HG03565 (cell line): ENCODE measurements around the gene PCNX1.
"Not testable (repeated sequence)": the region's sequence is repeated elsewhere in the genome, so short reads cannot be mapped to it uniquely, and the experiment has no call there.

Experiments
- ATAC-seq: cut with Tn5 transposase; IDR thresholded peaks from one replicate; pipeline ENCODE4 v1.9.1; 2021; ENCODE audit warnings: mild to moderate bottlenecking, moderate library complexity; ENCODE audit not compliant: unreplicated experiment

Gene PCNX1

DNA sequence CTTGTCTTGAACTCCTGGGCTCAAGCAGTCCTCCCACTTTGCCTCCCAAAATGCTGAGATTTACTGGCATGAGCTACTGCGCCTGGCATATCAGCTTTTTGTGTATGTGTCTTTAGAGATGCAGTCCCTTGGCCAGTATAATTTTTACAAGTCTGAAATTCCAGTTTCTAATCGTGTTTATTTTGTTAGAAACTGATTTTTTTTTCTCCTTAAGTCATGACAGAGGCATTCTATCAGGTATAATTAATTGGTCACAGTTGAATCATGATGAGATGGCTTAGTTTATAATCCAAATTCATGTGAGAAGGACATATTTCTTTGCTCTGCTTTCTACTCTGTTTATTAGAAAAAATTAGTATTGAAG, 98.9 kb downstream of the PCNX1 start:
- no peak for ATAC-seq

DNA sequence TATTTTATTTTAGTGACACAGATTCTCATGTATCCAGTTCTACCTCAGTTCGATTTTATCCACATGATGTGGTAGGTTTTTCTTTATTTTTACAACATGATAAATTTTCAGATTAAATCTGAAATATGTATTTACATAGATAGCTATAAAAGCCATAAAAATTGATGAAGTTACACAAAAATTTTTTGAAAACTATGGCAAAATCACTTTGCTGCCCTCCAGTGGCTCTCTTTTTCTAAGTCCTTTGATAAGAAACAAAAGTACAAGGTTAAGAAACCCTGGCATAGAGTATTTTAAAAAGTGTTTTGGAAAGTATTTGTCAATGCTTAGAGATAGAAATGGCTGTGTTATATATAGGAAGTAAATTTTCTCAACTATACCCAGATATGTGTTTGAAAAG, 104.2 kb downstream of the PCNX1 start:
- no peak for ATAC-seq

DNA sequence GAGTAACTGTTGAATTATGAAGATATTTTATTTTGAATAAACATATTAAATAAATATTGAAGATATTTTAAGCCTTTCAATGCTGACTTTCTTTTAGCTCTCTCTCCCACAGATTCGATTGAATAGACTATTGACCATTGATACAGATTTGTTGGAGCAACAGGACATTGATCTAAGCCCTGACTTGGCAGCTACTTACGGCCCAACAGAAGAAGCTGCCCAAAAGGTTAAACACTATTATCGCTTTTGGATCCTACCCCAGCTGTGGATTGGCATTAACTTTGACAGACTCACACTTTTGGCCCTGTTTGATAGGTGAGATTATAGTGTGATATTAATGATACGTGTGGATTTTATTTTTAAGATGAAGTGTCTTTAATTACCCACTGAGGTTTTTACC, 105.6 kb downstream of the PCNX1 start:
- ATAC-seq, result no peak

DNA sequence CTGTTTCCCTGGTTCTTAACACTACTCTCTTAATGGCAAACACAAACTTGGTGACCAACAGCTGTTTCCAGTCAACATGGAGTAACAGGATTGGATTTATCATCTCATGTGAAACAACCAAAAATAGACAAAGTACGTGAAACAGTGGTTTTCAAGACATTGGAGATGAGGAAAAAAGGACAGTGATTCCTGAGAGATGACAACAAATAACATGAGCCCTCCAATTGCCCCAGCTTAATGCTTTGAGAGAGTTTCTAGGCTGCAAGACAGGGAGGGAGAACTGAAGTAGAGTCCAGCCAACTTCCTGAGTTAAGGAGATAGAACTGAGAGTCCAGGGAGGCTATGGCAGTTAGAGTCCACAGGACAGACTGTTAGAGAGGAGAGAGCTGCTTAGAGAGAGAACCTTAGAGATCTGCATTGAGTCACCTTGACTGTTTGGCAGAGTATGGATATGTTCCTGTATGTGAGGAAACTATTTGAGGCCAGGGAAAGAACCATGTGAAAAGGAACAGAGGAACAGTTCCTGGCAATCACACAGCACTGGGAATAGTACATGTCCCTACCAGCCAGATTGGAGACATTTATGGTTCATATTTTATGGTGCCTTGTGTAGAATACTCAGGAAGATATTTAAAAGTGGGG, 106.4 kb downstream of the PCNX1 start:
- no peak for ATAC-seq

DNA sequence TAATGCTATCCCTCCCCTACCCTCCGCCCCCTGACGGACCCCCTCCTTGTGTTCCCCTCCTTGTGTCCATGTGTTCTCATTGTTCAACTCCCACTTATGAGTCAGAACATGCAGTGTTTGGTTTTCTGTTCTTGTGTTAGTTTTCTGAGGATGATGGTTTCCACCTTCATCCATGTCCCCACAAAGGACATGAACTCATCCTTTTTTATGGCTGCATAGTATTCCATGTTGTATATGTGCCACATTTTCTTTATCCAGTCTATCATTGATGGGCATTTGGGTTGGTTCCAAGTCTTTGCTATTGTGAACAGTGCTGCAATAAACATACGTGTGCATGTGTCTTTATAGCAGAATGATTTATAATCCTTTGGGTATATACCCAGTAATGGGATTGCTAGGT, 112.7 kb downstream of the PCNX1 start:
- ATAC-seq, result not testable (repeated sequence)

DNA sequence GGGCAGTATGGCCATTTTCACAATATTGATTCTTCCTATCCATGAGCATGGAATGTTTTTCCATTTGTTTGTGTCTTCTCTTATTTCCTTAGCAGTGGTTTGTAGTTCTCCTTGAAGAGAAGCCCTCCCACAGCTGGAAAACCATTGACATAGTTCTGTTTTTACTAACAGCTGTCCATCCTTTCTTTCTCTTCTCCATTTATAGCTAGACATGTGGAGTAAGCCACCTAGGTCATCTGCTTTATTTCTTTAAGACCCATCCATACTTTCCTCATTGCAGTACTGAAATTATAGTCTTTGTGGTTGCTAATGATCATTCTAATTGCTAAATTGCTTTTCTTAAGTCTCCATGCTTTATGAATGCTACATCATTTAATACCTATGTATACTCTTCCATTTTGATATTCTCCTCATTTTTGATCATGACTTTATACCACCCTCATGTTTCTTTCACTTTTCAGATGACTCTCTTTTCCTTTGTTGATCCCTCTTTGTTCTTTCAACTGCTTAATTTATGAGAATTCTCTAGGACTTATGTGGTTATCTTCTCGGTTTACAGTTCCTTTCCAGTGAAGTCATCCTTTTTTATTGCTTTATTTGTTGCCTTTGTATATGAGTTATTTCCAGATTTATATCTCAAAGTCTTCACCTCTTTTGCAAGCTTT, 114.2 kb downstream of the PCNX1 start:
- ATAC-seq, result no peak

DNA sequence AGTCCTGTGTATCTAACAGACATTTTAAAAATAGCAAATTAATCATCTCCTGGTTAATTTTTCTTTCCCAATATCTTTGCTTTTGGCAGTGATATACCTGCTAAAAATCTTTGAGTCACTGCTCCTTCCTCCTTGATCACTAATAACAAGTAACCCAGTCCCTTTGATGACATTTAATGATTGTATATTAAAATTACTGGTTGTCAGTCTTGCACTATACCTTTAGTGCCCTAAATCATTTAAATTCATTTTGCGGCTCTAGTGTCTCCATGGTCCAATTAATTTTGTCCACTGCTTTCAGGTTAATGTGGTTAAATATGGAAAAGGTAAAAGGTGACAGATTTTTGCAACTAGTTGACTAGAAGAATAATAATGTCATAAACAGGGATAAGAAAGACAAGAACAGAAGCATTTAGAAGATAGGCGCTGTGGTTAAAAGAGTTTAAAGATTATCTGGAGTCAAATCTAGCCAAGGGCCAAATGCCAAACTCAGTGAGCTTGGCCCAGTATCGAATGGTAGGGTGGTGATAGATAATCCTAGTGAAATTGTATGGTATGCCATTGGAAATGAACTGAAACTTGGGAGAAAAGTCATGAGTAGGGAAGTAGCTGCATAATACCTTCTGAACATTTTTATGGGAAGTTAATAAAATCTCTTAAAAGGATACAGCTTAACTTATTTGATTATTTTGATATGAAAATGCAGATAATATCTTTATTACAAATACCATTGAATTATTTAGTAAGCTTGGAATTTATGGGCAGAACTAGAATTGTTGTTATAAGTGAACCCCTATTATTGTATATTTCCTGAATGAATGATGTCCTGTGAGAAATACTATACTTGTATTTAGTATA, 115.0 kb downstream of the PCNX1 start:
- ATAC-seq, result no peak

DNA sequence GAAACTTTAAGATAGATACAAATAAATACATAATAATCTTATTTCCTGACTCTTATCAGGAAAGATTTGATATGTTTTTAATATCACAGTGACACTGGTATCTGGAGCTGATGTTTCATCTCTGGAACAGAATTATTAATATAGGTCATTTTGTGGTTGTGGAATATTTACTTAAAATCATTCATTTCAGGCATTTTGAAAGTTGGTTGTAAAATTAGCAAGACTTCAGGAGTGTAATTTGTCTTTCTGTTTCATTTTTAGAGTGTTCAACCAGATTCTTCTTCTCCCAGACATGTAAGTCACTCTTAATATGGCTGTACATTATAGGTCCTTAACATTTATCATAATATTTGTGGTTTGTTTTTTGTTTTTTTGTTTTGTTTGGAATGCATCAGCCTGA, 115.7 kb downstream of the PCNX1 start:
- no peak for ATAC-seq

DNA sequence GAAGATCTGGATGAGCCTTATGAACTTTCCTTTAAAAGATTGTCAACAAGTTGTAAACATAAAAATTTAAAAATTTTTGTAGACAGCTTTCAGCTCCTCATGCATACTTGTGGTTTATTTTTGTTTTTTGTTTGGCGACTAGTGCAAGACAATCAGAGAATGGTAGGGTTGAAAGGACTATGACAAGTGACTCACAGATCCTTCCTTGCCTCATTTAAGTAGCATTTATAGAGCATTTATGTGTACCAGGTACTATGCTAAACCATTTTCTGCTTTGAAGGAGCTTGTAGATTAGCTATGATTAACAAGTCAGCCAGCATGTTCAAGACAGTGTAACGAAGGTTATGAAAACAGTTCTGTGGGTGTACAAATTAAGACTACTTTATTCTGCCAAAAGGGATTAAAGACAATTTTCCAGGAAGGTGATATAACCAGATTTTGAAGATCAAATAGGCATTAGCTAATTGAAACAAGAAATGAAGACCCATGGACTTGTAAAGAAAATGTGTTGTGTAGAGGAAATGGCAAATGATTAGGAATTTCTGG, 122.0 kb downstream of the PCNX1 start:
- no peak for ATAC-seq

DNA sequence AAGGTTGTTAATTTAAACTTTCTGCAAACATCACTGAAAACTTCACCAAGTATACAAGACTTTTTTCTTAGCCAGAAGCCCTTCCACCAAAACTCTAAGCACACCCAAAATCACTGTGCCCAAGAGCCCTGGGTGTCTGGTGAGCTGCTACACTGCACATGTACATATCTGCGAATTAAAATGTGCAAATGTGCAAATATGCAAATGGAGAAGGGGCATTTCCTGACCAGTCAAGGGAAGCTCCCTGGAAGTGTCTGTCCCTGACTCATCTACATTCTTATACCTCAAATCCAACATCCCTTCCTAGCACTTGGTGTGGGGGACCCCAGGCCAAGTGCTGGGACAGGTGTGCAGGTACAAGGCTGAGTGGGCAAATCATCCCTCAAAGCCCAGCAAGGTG, 123.7 kb downstream of the PCNX1 start:
- no peak for ATAC-seq

DNA sequence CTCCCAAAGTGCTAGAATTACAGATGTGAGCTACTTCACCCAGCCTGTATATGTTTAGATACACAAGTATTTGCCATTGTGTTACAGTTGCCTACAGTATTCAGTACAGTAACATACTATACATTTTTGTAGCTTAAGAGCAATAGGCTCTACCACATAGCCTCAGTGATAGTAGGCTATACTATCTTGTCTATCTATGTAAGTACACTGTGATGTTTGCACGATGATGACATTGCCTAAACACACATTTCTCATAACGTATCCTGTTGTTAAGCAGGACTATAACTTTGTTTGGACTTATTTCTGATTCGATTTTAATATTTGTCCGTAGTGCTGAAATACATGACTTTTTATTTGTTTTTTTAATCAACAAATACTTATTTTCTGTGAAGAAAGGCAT, 129.2 kb downstream of the PCNX1 start:
- no peak for ATAC-seq

DNA sequence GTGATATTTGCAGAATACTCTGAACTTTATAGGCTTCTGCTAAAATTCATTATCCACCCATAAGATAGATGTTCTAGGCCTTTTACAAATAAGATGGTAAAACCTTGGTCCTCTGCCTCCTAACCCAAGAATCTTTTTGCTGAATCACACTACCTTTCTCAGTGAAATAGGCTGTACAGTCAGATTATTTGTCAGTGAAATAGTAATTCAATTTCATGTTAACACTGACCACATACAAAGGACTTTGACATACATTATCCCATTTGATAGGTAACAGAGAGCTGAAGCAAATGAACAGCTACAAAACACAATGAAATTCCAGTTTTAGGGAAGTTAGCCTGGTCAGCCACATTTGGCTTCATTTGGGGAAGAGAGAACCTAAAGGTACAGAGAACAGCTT, 141.1 kb downstream of the PCNX1 start:
- no peak for ATAC-seq

DNA sequence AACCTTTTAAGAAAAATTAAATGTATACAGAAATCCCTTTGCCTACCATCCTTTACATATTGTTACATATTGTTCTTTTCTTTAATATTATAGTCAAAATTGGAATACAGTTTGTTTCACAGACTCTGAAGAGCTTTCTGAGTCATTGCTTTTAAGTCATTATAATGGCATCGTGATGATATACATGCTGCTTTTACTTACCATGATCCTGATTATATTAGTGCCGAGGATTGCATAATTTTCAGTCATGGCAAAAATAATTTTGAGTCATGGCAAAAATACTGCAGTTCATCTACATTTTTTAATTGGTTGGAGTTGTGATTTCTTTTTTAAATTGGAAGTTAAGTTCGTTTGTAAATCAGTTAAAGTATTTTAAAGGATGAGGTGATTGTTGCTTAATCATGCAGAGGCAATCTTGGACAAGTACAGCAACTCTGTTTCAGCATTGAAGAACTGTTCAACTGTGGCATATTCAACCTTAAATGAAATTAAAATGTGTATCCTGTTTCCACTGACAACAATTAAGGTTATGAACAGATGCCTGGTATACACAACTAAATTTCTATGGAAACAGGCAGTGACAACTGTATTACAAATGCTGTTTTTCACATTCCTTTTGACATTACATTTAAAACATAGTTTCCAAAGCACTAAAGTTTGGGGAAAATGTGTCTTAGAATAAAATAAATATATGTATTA, 142.3 kb downstream of the PCNX1 start:
- no peak for ATAC-seq

DNA sequence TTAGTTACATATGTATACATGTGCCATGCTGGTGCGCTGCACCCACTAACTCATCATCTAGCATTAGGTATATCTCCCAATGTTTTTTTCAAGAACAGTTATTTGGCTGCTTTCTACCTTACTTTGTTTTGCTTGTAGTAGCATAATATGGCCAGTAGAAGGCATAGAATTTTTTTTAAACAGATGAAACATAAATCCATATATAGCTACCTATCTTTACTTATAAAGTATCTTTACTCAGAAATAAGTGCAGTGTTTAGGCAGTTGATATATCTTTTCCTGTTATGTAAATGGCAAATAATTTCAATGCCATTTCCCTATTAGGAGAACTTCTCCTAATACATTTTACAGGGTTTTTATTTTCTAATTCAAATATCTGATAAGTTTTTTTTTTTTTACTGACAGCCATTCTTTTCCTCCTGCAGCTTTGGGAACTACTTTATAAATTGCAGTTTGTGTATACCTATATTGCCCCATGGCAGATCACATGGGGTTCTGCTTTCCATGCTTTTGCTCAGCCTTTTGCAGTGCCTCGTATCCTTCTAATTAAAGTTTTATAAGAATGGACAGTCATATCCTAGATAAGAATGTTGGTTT, 143.1 kb downstream of the PCNX1 start:
- ATAC-seq, result no peak

DNA sequence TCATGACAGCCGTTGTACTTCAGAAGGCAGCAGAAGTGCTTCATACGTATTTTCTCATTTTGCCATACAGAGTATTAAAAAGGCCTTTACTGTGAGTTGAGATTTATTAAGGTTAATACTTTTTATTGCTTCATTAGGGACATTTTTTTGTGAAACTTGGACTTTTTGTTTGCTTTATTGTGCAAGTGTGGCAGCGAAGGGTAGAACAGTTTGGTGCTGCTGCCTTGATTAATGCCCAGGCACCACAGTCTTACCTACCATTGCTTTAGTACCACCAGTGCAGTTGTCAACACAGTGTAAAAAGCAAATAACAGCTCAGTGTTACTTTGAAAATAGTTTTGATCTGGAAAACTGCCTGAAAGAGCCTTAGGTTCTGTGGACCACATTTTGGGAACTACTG, 147.4 kb downstream of the PCNX1 start:
- ATAC-seq, result no peak

DNA sequence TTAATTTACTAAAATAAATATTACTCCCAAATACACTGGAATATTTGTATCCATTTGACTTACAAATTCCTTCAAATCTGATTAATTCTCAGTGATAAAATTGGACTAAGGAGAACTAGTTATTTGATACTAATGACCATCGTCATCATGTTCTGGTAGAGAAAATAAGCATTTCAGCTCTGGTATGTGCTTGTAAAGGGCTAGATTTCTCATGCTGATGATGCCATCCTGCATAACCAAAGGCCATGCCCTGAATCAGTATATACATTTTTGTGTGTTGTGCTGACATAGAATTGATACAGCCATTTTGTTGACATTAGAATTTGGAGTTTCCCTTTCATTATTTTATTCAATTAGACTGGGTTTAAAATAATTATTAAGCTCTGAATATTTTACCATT, 148.9 kb downstream of the PCNX1 start:
- no peak for ATAC-seq

DNA sequence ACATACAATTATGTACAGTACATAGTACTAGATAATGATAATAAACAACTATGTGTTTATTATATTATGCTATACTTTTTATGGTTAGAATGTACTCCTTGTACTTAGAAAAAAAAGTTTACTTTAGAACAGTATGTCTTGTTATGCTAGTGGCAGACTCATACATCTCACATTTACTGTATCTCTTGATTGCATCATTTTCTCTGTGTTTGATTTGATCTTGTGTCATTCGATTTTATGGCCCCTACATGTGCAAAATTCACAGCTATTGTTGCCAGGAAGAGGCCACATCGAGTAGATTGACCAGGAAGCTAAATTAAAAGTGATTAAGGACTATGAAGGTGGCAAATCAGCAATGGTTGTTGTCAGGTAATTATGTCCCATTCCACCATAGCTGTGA, 153.0 kb downstream of the PCNX1 start:
- ATAC-seq, result no peak

DNA sequence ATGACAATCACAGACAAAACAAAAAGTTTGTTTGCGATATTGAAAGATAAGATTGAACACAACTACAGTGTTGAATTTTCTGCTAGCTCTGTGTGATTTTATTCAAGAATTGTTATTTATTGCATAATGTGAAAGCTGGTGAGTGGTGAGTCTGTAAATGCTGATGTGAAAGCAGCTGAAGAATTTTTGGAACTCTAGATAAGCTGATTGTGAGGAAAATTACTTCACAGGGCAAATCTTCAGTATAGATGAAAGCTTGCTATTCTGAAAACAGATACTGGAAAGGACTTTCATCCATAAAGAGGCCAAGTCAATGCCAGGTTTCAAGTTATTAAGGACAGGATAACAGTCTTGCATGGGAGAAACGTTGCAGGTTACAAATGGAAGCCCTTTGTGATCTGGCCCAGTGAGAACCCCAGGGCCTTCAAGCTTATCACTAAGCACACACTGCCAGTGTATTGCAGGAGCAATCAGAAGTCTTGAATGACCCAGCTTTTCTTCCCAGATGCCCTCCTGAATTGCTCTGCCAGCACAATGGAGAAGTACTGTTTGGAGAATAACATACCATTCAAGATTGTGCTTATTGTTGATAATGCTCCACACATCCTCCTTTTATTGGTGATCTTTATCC, 153.7 kb downstream of the PCNX1 start:
- no peak for ATAC-seq

DNA sequence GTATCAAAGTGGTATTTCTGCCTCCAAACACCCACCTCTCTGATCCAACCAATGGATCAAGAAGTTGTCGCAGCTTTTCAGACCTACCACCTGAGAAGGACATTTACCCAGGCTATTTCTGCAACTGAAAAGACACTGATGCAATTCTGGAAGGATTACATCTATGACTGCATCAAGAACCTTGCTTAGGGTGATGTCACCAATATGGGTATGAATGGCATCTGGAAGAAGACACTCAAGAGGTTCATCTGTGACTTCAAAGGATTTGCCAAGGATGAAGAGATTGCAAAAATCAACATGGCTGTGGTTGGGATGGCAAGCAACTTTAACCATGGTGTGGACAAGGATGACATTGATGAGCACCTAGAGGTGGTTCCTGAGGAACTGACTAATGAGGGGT, 154.2 kb downstream of the PCNX1 start:
- no peak for ATAC-seq

DNA sequence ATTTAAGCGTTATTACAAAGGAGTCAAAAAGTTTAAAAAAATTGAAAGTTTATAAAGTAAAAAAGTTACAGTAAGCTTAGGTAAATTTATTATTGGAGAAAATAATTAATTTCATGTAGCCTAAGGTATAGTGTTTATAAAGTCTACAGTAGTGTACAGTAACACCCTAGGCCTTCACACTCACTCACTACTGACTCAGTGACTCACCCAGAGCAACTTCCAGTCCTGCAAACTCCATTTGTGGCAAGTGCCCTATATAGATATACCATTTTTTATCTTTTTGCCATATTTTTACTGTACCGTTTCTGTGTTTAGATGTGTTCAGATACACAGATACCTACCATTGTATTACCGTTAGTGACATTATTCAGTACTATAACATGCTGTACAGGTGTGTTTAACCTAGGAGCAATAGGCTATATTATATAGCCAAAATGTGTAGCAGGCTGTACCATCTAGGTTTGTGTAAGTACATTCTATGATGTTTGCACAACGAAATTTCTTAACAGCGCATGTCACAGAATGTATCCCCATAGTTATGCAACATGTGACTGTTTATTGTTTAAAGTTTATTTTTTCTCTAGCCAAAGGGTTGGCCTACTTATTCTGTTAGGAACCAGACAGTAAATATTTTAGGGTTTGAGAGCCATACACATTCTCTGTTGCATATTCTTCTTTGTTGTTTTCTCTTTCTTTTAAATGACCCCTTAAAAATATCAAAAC, 155.5 kb downstream of the PCNX1 start:
- ATAC-seq, result no peak
